ENCODE results near the gene TSPEAR. TPM values are rescaled to one million over a fixed set of nuclear protein-coding genes. Genes with fewer than 3 reads are reported as not detected.

Gene TSPEAR
- total RNA-seq, 1 donor: not detected

DNA sequence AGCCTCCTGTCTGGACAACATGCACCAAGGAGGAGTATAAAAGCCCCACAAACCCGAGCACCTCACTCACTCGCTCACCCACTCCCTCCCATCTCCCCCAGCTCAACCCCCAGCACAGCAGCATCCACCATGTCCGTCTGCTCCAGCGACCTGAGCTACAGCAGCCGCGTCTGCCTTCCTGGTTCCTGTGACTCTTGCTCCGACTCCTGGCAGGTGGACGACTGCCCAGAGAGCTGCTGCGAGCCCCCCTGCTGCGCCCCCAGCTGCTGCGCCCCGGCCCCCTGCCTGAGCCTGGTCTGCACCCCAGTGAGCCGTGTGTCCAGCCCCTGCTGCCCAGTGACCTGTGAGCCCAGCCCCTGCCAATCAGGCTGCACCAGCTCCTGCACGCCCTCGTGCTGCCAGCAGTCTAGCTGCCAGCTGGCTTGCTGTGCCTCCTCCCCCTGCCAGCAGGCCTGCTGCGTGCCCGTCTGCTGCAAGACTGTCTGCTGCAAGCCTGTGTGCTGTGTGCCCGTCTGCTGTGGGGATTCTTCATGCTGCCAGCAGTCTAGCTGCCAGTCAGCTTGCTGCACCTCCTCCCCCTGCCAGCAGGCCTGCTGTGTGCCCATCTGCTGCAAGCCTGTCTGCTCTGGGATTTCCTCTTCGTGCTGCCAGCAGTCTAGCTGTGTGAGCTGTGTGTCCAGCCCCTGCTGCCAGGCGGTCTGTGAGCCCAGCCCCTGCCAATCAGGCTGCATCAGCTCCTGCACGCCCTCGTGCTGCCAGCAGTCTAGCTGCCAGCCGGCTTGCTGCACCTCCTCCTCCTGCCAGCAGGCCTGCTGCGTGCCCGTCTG, 137.5 kb downstream of the TSPEAR start, which contains the start of gene KRTAP10-4:
Gene KRTAP10-4, plus strand, starts transcription at position 100 of the 827 bp plus-strand sequence. Its CDS starts 30 bp downstream, at position 130.

GRCh38 chr21:44558695-44559094, 152.7 kb downstream of the TSPEAR start, which contains the start of gene KRTAP10-3:
Gene KRTAP10-3 (minus strand): TSS chr21:44558795. CDS start chr21:44558715, 80 bp downstream.

GRCh38 chr21:44551340-44551961, 159.9 kb downstream of the TSPEAR start, which contains the start of gene KRTAP10-2:
Gene KRTAP10-2 (minus strand): TSS chr21:44551505. CDS start chr21:44551458, 47 bp downstream.

DNA sequence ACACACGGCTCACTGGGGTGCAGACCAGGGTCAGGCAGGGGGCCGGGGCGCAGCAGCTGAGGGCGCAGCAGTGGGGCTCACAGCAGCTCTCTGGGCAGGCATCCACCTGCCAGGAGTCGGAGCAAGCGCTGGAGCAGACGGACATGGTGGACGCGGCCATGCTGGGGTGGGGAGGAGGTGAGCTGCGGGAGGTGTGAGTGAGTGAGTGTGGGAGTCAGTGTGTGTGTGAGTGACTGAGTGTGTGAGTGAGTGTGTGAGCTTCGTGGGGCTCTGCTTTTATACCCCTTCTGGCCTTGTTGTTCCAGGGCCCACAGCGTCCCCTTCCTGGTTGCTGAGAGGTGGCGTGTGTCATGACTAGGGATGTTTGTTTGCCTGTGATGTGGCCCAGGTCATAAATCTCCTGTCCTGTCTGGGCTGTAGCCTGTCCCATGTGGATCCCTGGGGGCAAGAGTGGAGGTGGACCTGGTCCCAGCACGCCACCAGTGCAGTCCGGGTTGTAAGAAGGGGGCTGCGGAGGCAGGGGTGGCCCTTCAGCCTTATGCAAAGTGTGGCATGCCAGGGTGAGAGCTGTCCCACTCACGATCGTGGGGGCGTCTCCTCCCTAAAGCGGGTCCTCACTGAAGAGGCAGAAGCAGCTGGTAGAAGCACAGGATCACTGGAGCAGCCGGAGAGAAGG, 171.2 kb downstream of the TSPEAR start, which contains the start of gene KRTAP10-1:
Gene KRTAP10-1, minus strand, starts transcription at position 205 of the 676 bp plus-strand sequence. Its CDS starts 45 bp downstream, at position 160.

DNA sequence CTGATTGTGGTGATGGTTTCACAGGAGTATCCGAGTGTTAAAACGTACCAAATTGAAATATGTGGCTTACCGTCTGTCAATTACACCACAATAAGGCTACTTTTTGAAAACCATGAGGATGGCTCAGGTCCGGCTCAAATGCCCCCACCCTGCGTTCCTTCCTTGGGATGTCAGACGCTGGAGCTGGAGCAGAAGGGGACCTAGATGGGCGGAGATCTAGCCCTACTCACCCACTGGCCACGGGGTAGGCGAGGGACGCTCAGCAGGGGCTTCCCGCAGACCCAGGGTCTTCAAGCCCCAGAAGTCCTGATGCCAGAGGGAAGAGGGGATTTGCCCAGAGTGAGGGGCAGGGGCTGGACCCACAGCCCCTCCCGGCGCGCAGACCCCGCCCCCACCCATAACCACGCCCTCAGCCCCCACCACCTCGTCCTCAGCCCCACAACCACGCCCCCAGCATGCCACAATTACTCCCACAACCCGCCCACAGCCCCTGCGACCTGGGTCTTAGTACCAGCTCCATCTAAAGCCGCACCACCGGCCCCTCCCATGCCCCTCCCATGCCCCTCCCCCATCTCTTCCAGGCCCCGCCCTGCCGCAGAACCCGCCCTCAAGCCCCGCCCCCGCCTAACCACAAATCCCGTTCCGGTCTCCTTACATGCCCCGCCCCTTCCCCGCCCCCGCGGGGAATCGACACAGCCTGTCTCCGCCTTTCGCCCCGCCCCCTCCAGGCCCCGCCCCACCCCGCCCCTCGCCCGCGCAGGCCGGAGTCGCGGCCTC, 256.4 kb downstream of the TSPEAR start, which contains the start of gene LRRC3:
Gene LRRC3, plus strand, starts transcription at position 764 of the 777 bp plus-strand sequence. CDS start 1,135 bp downstream, outside the sequence.

Small RNA genes lying within 50 kb of the gene (small RNA-seq; reads per million reads assigned to genes)
- not detected for gene KRTAP12-6P

Other genes with a start within 250 kb of the TSPEAR start
- gene KRTAP10-1, start 171.4 kb downstream of the TSPEAR start, total RNA-seq: not detected in 2 replicates
- not detected in 2 replicates for gene KRTAP10-2, start 160.1 kb downstream of the TSPEAR start, total RNA-seq
- gene KRTAP10-3, start 152.8 kb downstream of the TSPEAR start, total RNA-seq: not detected in 2 replicates
- not detected in 2 replicates for gene KRTAP10-4, start 137.8 kb downstream of the TSPEAR start, total RNA-seq
- gene KRTAP10-5, start 131.0 kb downstream of the TSPEAR start, total RNA-seq: not detected in 2 replicates
- gene KRTAP10-6, start 119.1 kb downstream of the TSPEAR start, total RNA-seq: not detected in 2 replicates
- gene KRTAP10-7, start 111.0 kb downstream of the TSPEAR start, total RNA-seq: not detected in 2 replicates
- gene KRTAP10-8, start 99.5 kb downstream of the TSPEAR start, total RNA-seq: not detected in 2 replicates
- not detected in 2 replicates for gene KRTAP10-9, start 84.5 kb downstream of the TSPEAR start, total RNA-seq
- not detected in 2 replicates for gene KRTAP10-10, start 74.2 kb downstream of the TSPEAR start, total RNA-seq
- gene KRTAP10-11, start 65.2 kb downstream of the TSPEAR start, total RNA-seq: not detected in 2 replicates
- gene KRTAP12-4, start 56.9 kb downstream of the TSPEAR start, total RNA-seq: not detected in 2 replicates
- not detected in 2 replicates for gene KRTAP12-3, start 53.6 kb downstream of the TSPEAR start, total RNA-seq
- not detected in 2 replicates for gene KRTAP12-2, start 44.6 kb downstream of the TSPEAR start, total RNA-seq
- gene KRTAP12-1, start 29.4 kb downstream of the TSPEAR start, total RNA-seq: not detected in 2 replicates
- not detected in 2 replicates for gene KRTAP10-12, start 14.4 kb downstream of the TSPEAR start, total RNA-seq
- 131 and 158 TPM in 2 replicates for gene UBE2G2, start 90.2 kb upstream of the TSPEAR start, total RNA-seq
- 110 and 111 TPM in 2 replicates for gene SUMO3, start 106.5 kb upstream of the TSPEAR start, total RNA-seq
- 288 and 300 TPM in 2 replicates for gene PTTG1IP, start 162.1 kb upstream of the TSPEAR start, total RNA-seq
- 0.07 TPM in 1 of 2 replicates, not detected in the other for gene ITGB2, start 209.3 kb upstream of the TSPEAR start, total RNA-seq
- 23.9 and 24.7 TPM in 2 replicates for gene SLX9, start 228.5 kb upstream of the TSPEAR start, total RNA-seq